ENCODE measurements around the gene FAM13B. TPM values are rescaled to one million over a fixed set of nuclear protein-coding genes. Genes with fewer than 3 reads are reported as not detected.

The FAM13B gene
- polyA plus RNA-seq, 3 donors: 11.5 to 17.0 (median 12.9) TPM

DNA sequence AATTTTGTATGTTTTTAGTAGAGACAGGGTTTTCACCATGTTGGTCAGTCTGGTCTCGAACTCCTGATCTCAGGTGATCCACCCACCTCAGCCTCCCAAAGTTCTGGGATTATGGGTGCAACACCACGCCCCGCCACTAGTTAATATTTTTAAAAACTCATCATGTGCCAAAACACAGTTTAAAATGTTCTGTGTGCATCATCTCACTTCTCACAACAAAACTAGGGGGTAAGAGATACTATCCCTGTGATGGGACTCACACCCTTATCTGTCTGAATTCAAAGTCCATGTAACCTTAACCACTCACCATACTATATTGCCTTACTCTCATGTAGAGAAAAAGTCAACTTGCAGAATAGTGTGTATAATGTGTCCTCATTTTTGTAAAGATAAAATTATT is 141.0 kb downstream of the FAM13B start:
- no peaks in the 10 kb centered on the region for H3K27me3 ChIP-seq (ENCODE audit: control insufficient read depth in 2 of 2, insufficient read depth in 2 of 2, low read length in 2 of 2)
- TF ChIP-seq, protein P1, sequence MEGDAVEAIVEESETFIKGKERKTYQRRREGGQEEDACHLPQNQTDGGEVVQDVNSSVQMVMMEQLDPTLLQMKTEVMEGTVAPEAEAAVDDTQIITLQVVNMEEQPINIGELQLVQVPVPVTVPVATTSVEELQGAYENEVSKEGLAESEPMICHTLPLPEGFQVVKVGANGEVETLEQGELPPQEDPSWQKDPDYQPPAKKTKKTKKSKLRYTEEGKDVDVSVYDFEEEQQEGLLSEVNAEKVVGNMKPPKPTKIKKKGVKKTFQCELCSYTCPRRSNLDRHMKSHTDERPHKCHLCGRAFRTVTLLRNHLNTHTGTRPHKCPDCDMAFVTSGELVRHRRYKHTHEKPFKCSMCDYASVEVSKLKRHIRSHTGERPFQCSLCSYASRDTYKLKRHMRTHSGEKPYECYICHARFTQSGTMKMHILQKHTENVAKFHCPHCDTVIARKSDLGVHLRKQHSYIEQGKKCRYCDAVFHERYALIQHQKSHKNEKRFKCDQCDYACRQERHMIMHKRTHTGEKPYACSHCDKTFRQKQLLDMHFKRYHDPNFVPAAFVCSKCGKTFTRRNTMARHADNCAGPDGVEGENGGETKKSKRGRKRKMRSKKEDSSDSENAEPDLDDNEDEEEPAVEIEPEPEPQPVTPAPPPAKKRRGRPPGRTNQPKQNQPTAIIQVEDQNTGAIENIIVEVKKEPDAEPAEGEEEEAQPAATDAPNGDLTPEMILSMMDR (IDR thresholded peaks at IDR 0.05): peak; percentile 48
- H3K9me3 ChIP-seq (replicated peaks in 1 of 2; ENCODE audit: control insufficient read depth in 1 of 2, insufficient read depth in 1 of 2, low read length in 2 of 2): no peaks in the 10 kb centered on the region
- H3K36me3 ChIP-seq (replicated peaks in 1 of 2; ENCODE audit: control insufficient read depth in 1 of 2, insufficient read depth in 2 of 2, low read length in 2 of 2): no peaks in the 10 kb centered on the region
- no peak overlapping the region for H3K4me2 ChIP-seq (replicated peaks; ENCODE audit: extremely low read depth, low read length, poor library complexity, severe bottlenecking)
- H2AFZ ChIP-seq (ENCODE audit: insufficient read depth, low read depth, low read length, poor library complexity, severe bottlenecking): no peak overlapping the region
- Mint-ChIP-seq H3K27ac (no peak overlapping the region), H3K9me3 (no peaks in the 10 kb centered on the region), H3K4me3 (no peak overlapping the region), H3K36me3 (no peaks in the 10 kb centered on the region), H3K4me1 (peaks cover 16% of the 10 kb centered on the region), H3K27me3 (ENCODE audit: low read depth in 3 of 3) (peaks cover 0 to 3% (median 0%) of the 10 kb centered on the region in 3 donors)
- no peak overlapping the region for H3K9ac ChIP-seq (ENCODE audit: insufficient read depth, low read length, poor library complexity, severe bottlenecking)
- DNase-seq: no peak
- no peak overlapping the region for H3K4me3 ChIP-seq (replicated peaks in 1 of 3; ENCODE audit: low read depth in 2 of 3, low read length in 3 of 3)
- H3K79me2 ChIP-seq (ENCODE audit: insufficient read depth, low read length): no peaks in the 10 kb centered on the region
- H4K20me1 ChIP-seq (ENCODE audit: insufficient read depth, low read length): no peaks in the 10 kb centered on the region
- no CpG with 5 or more reads among the region's 3 CpGs for WGBS (ENCODE audit: insufficient coverage)
- no peak overlapping the region for H3K27ac ChIP-seq (ENCODE audit: low read depth in 1 of 2, low read length in 2 of 2)
- peaks cover 3 to 17% of the 10 kb centered on the region in 2 donors for H3K4me1 ChIP-seq (ENCODE audit: control insufficient read depth in 1 of 2, insufficient read depth in 2 of 2, low read length in 2 of 2)
- intact Hi-C loops (cut with micrococcal nuclease): no loop called here

DNA sequence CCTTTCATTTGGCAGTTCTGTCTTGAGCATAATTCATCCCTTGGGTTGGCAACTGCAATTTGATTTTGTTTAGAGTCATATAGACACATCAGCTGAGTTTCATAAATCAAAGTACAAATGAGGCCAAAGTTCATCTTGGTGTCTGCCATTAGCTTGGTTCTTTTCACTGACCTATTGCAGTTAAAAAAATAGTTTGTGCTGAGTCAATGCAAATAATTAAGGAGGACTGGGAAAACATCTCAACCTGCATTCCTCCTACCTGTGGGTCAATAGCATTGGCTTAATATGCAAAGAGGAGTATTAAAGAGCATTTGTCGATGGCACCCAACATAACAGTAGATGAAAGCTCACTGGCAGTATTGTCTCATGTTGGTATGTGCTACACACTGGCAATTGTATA is 142.0 kb downstream of the FAM13B start:
- Histone ChIP-seq H3K4me3 (replicated peaks in 1 of 3; ENCODE audit: low read depth in 2 of 3, low read length in 3 of 3) (no peak overlapping the region), H2AFZ (ENCODE audit: insufficient read depth, low read depth, low read length, poor library complexity, severe bottlenecking) (no peak overlapping the region), H3K9ac (ENCODE audit: insufficient read depth, low read length, poor library complexity, severe bottlenecking) (no peak overlapping the region), H3K4me1 (ENCODE audit: control insufficient read depth in 1 of 2, insufficient read depth in 2 of 2, low read length in 2 of 2) (peaks cover 3 to 17% of the 10 kb centered on the region in 2 donors), H3K79me2 (ENCODE audit: insufficient read depth, low read length) (no peaks in the 10 kb centered on the region), H3K27me3 (ENCODE audit: control insufficient read depth in 2 of 2, insufficient read depth in 2 of 2, low read length in 2 of 2) (no peaks in the 10 kb centered on the region), H3K9me3 (replicated peaks in 1 of 2; ENCODE audit: control insufficient read depth in 1 of 2, insufficient read depth in 1 of 2, low read length in 2 of 2) (no peaks in the 10 kb centered on the region), H4K20me1 (ENCODE audit: insufficient read depth, low read length) (no peaks in the 10 kb centered on the region), H3K4me2 (replicated peaks; ENCODE audit: extremely low read depth, low read length, poor library complexity, severe bottlenecking) (no peak overlapping the region), H3K36me3 (replicated peaks in 1 of 2; ENCODE audit: control insufficient read depth in 1 of 2, insufficient read depth in 2 of 2, low read length in 2 of 2) (no peaks in the 10 kb centered on the region), H3K27ac (ENCODE audit: low read depth in 1 of 2, low read length in 2 of 2) (no peak overlapping the region)
- Mint-ChIP-seq H3K4me3 (no peak overlapping the region), H3K27me3 (ENCODE audit: low read depth in 3 of 3) (peaks cover 0 to 3% (median 0%) of the 10 kb centered on the region in 3 donors), H3K4me1 (peaks cover 16% of the 10 kb centered on the region), H3K36me3 (no peaks in the 10 kb centered on the region), H3K27ac (no peak overlapping the region), H3K9me3 (no peaks in the 10 kb centered on the region)
- DNase-seq: no peak
- intact Hi-C loops (cut with micrococcal nuclease): no loop called here
- no CpG with 5 or more reads among the region's 1 CpG for WGBS (ENCODE audit: insufficient coverage)
- TF ChIP-seq, protein P1 (IDR thresholded peaks at IDR 0.05): no peak
